ENCODE results near the gene ADORA3.
"Not testable (repeated sequence)": the region's sequence is repeated elsewhere in the genome, so short reads cannot be mapped to it uniquely, and the experiment has no call there.

Gene ADORA3

GRCh38 chr1:111503585-111504060 lies at the start of gene ADORA3, which contains the start of gene TMIGD3:
ADORA3 (minus strand) TSS chr1:111503633; CDS start chr1:111503354, 279 bp downstream.
TMIGD3 (minus strand) TSS chr1:111503633; CDS start chr1:111503354, 279 bp downstream.
- TF ChIP-seq JUND (IDR thresholded peaks at IDR 0.05; ENCODE audit: low read depth): no peak
- in situ Hi-C loops (cut with HindIII; ENCODE audit: low pct_unique_long_range_greater_than_20kb, low sequenced_read_pairs): no loop called here
- DNase-seq (ENCODE audit: low read depth in 1 of 2, low spot score in 1 of 2): no peak

GRCh38 chr1:111553196-111553595 lies 49.8 kb upstream of the ADORA3 start:
- in situ Hi-C loops (cut with HindIII; ENCODE audit: low pct_unique_long_range_greater_than_20kb, low sequenced_read_pairs): no loop called here
- TF ChIP-seq JUND (IDR thresholded peaks at IDR 0.05; ENCODE audit: low read depth): no peak

GRCh38 chr1:111552587-111552986 lies 49.2 kb upstream of the ADORA3 start:
- no peak for DNase-seq (ENCODE audit: low read depth in 1 of 2, low spot score in 1 of 2)
- TF ChIP-seq JUND (IDR thresholded peaks at IDR 0.05; ENCODE audit: low read depth): no peak
- in situ Hi-C loops (cut with HindIII; ENCODE audit: low pct_unique_long_range_greater_than_20kb, low sequenced_read_pairs): no loop called here

More at GRCh38 chr1:111553196-111553595, 49.8 kb upstream of the ADORA3 start:
- no peak for DNase-seq (ENCODE audit: low read depth in 1 of 2, low spot score in 1 of 2)

GRCh38 chr1:111551623-111552411 lies 48.4 kb upstream of the ADORA3 start:
- no peak for TF ChIP-seq JUND (IDR thresholded peaks at IDR 0.05; ENCODE audit: low read depth)
- no peak for DNase-seq (ENCODE audit: low read depth in 1 of 2, low spot score in 1 of 2)
- in situ Hi-C loops (cut with HindIII; ENCODE audit: low pct_unique_long_range_greater_than_20kb, low sequenced_read_pairs): no loop called here

GRCh38 chr1:111547786-111548185 lies 44.4 kb upstream of the ADORA3 start:
- in situ Hi-C loops (cut with HindIII; ENCODE audit: low pct_unique_long_range_greater_than_20kb, low sequenced_read_pairs); DNase-seq (ENCODE audit: low read depth in 1 of 2, low spot score in 1 of 2): not testable (repeated sequence)

GRCh38 chr1:111542187-111542586 lies 38.8 kb upstream of the ADORA3 start:
- in situ Hi-C loops (cut with HindIII; ENCODE audit: low pct_unique_long_range_greater_than_20kb, low sequenced_read_pairs): no loop called here
- TF ChIP-seq JUND (IDR thresholded peaks at IDR 0.05; ENCODE audit: low read depth): no peak
- DNase-seq (ENCODE audit: low read depth in 1 of 2, low spot score in 1 of 2): no peak

GRCh38 chr1:111541721-111542120 lies 38.3 kb upstream of the ADORA3 start:
- in situ Hi-C loops (cut with HindIII; ENCODE audit: low pct_unique_long_range_greater_than_20kb, low sequenced_read_pairs): no loop called here
- DNase-seq (ENCODE audit: low read depth in 1 of 2, low spot score in 1 of 2): peak in 1 of 2 experiments; percentile 14
- no peak for TF ChIP-seq JUND (IDR thresholded peaks at IDR 0.05; ENCODE audit: low read depth)

GRCh38 chr1:111540928-111541327 lies 37.5 kb upstream of the ADORA3 start:
- no peak for TF ChIP-seq JUND (IDR thresholded peaks at IDR 0.05; ENCODE audit: low read depth)
- DNase-seq (ENCODE audit: low read depth in 1 of 2, low spot score in 1 of 2): no peak
- in situ Hi-C loops (cut with HindIII; ENCODE audit: low pct_unique_long_range_greater_than_20kb, low sequenced_read_pairs): no loop called here

GRCh38 chr1:111538343-111539025 lies 35.1 kb upstream of the ADORA3 start:
- DNase-seq (ENCODE audit: low read depth in 1 of 2, low spot score in 1 of 2): no peak
- no peak for TF ChIP-seq JUND (IDR thresholded peaks at IDR 0.05; ENCODE audit: low read depth)
- in situ Hi-C loops (cut with HindIII; ENCODE audit: low pct_unique_long_range_greater_than_20kb, low sequenced_read_pairs): no loop called here

GRCh38 chr1:111535256-111536191 lies 32.1 kb upstream of the ADORA3 start:
- TF ChIP-seq JUND (IDR thresholded peaks at IDR 0.05; ENCODE audit: low read depth): no peak
- in situ Hi-C loops (cut with HindIII; ENCODE audit: low pct_unique_long_range_greater_than_20kb, low sequenced_read_pairs): no loop called here

GRCh38 chr1:111520053-111520452 lies 16.6 kb upstream of the ADORA3 start:
- TF ChIP-seq JUND (IDR thresholded peaks at IDR 0.05; ENCODE audit: low read depth): no peak
- in situ Hi-C loops (cut with HindIII; ENCODE audit: low pct_unique_long_range_greater_than_20kb, low sequenced_read_pairs): no loop called here
- no peak for DNase-seq (ENCODE audit: low read depth in 1 of 2, low spot score in 1 of 2)

More at GRCh38 chr1:111535256-111536191, 32.1 kb upstream of the ADORA3 start:
- DNase-seq (ENCODE audit: low read depth in 1 of 2, low spot score in 1 of 2): peak in 1 of 2 experiments; percentile 6

All from T47D (cell line).